Endometrium (tissue), 2 donors: ENCODE measurements around the gene TNS3.

ENCODE experiments used
- FAIRE-seq: peaks from 2 replicates; lab custom pipeline; 2012; peaks lifted over from hg19 to GRCh38; lab: Jason Lieb, UNC
- donor health status: control.
- donor health status: control.

The TNS3 gene

DNA sequence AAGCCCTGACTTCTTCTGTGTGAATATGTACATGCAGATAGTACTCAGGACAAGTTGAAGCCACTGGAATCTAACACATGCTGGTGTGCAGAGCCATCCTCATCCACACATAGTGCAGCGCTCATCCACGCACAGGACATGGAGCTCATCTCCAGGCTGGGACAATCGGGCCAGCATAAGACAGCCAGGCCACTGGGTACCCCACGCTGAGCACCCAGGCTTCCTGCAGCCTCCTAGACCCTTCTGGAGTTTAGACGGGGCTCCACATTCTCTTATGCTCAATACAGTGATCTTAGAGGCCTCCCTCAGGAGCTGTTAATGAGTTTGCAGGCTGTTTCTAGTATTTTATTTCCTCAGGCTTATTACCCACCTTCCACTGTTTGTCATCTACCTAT lies 238.9 kb downstream of the TNS3 start:
- no peak for FAIRE-seq

GRCh38 chr7:47342296-47343060 lies 239.4 kb downstream of the TNS3 start:
- no peak for FAIRE-seq

- FAIRE-seq: no peak
Measured at GRCh38 chr7:47340517-47340916, 241.4 kb downstream of the TNS3 start.

GRCh38 chr7:47338026-47338425 lies 243.9 kb downstream of the TNS3 start:
- FAIRE-seq: no peak

DNA sequence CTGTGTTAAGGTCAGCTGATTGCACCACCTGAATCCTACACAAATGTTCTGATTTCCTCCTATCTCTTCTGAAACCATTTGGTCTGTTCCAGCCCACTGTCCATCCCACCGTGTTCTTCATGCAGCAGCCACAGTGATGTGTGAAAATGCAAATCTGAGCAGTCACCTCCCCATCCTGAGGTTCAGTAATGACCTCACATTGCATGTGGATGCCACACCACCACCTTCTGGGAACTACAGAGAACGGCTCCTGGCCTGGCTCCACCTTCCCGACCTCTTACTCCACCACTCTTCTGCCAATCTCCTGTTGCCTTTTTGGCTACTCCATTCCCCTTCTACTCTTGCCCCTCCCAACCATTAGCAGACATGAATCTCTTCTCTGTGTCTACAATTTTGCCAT lies 244.4 kb downstream of the TNS3 start:
- FAIRE-seq: no peak

DNA sequence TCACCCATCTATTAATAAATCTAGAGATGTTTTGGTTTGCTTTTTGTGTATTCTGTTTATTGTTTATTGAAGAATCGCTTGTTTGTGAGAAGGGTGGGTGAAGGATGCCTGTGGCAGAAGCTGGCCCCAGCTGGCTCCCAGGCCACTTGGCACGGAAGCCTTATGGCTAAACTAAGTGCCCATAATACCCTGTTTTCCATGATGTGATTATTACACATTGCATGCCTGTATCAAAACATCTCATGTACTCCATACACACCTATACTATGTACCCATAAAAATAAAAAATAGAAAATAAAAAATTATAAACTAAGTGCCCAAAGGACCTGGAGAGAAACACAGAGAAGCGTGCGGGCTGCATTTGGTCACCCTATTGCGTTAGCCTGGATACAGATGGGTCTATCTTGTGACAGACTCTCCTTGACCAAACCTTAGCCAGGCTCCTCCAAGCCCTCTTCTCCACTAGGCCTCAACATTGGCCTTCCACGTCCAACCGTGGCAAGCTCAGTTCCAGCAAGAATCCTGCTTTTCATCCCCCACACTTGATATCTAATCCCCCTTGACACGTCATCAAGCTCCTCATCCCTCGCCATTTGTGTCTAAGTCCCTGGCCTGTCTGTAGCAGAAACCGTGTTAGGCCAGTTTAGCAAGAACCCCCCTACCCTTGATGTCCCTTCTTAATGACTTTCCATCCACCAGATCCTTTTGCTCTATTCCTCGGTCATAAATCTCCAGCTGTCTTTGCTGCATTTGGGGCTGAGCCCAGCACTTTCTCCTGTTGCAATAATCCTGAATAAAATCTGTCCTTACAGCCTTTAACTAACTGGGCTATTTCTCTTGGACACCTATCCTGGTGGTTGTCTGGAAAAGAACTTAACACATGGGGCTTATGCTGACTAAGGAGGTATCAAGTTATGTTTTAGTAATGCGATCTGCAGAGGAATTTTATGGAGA lies 245.2 kb downstream of the TNS3 start:
- no peak for FAIRE-seq

DNA sequence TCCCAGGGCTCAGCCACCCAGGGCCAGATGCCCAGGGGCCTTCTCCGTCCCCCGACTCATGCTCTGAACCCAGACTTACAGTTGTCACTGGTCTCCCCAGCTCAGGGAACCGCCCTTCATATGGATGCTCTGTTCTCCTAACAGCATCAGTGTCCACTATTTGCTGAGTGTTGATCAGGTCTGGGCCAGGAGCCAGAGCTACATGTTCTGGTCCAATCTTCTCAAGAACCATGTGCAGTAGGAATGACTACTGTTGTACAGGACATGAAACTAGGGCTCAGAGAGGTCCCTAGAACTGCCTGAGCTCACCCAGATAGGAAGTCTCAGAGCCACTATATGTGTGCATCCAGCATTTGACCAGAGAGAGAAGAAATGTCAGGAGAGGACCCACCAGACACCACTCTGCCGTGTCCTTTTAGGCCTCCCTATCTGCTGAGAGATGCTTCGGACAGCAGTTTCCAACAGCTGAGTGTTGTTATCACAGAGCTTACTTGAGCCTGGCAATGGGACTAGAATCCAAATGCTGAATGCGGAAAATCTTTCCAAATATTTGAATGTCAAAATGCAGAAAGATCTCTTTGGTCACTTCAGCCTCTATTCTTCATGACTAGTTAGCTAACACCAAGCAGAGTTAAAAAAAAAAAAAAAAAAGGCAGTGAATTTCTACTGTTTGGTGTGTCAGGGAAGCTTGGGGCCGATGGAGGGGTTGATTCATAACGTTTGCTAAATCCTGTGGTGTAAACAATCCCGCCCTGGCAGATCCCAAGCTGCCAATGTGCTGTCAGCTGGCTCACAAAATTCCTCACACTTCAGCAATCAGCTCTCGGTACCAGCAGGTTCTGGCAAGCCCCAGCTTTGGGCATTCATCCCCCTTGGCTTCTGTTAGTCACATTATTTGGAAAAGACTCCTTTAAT lies 246.1 kb downstream of the TNS3 start:
- FAIRE-seq: no peak

DNA sequence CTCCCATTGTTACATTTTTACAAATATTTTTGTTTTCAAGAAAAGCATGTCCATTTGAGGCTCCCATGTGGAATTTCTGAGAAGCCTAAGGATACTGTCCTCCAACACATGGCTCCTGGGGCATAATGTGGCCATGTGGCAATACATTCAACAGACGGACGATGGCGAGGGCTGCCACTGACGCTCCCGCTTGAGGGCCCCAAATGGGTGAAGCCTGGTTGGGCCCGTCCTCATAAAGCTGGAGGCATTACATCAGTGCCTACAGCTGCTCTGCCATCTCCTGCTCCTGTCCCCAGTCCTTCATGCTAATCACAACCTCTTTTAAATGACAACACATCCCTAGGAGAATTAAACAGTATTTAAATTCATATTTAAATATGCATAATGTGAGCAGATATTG lies 246.8 kb downstream of the TNS3 start:
- no peak for FAIRE-seq

- no peak for FAIRE-seq
Measured at GRCh38 chr7:47333959-47334358, 248.0 kb downstream of the TNS3 start.

DNA sequence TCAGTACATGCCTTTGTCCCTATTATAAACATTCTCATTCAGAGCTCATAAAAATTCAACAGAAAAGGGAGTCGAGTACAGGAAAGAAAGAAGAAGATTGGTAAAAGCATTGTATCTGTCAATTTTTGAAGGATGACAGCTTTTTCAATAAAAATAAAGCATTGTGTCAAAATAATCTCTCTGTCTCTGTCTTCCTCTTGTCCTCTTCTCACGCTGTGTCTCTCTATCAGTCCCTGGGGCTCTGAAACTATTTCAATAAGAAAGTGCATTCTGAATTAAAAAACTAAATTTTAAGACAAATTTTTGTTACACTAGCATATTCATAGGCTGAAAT lies 248.4 kb downstream of the TNS3 start:
- FAIRE-seq: no peak

DNA sequence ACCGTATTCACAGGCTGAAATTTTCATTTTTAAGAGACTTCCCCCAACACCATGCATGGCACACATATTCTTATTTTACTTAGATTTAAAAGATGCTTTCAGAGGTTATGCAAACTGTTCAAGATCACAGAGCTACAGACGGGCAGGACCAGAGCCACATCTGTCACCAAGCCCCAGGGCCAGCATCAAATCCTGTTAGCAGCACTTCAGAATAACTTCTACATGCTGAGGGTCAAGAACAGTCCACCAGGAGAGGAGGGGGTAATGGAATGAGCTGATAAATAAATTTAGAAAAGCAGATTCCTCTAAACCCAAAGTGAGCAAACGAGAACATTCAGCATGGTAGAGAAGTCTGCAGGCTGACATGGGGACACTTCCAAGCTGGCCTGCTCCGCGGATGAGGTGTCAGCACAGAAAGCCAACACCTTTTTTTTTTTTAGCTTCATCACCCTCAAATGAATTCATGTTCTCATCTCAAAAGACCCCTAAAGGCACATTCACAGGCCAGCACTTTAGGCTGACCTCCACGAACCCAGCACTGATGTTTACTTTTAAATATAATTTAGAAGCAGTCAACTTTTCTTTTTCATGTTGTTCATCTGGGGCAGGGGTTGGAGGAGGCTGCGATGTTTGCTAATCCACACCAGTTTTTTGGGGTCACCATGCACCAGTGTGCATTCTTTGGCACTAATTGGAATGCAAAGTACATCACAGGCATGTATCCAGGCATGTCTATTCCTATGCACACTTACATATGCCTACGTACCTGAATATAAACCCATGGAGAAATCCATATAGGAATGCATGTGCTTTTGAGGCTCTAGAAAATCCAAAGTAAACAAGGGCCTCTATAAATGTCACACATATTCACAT lies 249.0 kb downstream of the TNS3 start:
- no peak for FAIRE-seq

DNA sequence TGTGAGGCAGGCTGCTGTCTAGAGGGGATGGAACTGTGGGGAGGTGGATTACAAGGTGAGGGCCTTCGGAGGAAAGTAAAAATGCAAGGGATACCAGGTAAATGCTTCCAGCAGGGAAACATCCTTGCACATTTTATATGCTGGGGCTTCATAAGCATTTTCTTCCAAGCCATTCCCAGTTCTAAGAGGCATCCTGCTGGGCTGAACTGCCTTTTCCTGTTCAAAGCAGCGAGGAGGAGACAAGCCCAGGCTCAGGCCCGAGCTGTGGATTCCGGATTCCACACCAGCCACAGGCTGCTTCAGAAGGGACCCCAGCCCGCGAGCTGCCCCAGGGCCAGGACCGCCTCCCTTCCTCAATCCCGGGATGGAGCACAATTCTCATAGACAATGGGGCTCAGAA lies 249.7 kb downstream of the TNS3 start:
- FAIRE-seq: no peak

DNA sequence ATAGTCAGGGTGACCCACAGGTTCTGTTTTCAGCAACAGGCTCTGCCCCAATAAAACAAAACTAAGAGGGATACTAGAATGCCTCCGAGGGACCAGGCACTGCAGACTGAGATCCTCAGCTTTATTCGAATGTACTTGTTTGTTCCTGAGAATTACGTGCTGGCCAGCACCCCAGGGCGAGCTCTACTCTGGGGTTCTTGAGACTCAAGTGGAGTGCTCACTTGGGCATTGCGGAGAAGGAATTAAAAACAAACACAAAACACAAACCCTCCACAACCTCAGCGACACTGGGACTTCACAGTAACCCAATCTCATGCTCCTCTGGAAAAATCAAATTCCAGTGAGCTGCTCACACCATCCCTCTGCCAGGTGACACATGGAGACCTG lies 250.7 kb downstream of the TNS3 start:
- FAIRE-seq: no peak

GRCh38 chr7:47330561-47331178 lies 251.2 kb downstream of the TNS3 start:
- no peak for FAIRE-seq

DNA sequence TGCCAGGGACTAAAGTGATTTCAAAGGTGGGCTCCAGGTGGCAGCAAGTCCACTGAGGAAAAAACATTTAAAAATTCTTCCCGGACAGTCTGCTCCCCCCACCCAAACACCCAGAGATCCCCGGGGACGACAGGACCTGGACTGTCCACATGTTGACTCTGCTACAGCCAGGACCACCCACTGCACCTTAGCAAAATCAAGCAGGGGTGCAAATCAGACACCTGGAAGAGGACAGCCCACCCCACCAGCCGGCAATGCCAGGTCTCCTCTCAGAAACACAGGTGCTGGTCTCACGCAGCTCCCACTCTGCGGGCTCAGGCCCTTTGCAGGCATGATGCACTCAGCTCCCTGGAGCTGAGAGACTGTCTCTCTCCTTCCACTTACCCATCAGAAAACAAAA lies 251.9 kb downstream of the TNS3 start:
- no peak for FAIRE-seq

DNA sequence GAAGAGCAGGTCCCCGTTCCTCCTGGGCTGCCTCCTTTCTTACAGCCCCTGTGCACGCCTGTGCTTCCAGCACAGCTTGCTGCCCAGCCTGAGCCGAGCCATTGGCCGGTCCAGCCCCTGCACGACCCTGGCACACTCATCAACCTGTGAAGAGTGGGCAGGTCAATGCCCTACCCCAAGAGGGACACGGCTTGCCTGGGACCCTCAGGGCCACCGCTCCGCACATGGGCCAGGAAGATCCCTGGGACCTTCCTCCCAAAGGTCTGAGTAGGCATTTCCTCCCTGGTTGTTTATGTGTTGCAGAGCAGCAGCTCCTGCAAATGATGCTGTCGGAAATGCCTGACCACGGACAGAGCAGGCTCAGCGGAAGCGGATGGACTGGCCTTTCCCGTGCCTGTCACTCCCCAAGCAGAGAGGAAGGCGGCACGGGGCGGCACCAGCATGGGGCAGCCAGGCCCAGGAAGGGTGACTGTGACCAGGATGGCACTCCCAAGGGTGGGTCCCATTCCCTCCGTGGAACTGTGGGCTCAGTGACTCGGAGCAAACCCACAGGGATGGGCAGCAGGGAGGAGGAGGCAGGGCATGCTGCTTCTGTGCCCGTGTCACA lies 252.5 kb downstream of the TNS3 start:
- FAIRE-seq: no peak

DNA sequence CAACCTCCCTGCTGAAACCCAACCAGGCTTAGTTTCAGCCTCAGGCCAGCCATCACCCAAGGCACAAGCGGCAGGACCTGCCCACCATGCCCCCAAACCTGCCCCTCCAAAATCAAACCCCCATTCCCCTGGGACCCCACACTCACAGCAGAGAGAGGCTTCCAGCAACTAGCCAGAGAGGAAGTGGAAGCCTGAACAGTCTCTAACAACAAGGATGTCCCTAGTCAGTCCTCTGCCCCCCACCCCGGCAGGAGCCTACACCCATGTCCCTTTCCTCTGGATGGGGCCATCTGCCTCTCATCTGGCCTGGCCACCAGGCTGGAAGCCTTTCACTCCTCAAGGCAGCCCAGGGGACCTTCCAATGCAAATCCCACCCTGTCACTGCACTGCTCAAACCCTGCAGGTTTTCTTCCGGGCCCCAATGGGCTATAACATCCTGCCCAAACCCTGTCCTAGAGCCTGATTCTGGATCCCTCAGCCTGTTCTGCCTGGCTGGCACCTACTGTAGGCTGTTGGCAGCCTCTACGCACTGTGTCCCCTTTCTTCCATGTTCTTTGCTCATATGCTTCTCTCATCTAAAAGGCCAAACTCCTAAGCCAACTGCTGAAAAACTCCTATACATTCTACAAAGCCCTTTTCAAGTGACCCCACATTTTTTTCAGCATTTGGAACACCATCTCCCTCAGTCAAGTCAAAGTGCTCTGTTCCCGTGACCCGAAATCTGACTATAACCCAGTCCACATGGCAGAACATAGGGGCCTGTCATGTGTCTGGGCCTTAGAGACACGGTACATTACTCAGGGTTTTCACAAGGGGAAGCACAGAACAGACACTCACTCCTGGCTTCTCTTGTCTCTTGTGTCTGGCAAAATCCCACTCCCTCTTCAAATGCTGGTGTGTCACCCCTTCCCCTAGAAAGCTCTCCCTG lies 253.3 kb downstream of the TNS3 start:
- FAIRE-seq: no peak

DNA sequence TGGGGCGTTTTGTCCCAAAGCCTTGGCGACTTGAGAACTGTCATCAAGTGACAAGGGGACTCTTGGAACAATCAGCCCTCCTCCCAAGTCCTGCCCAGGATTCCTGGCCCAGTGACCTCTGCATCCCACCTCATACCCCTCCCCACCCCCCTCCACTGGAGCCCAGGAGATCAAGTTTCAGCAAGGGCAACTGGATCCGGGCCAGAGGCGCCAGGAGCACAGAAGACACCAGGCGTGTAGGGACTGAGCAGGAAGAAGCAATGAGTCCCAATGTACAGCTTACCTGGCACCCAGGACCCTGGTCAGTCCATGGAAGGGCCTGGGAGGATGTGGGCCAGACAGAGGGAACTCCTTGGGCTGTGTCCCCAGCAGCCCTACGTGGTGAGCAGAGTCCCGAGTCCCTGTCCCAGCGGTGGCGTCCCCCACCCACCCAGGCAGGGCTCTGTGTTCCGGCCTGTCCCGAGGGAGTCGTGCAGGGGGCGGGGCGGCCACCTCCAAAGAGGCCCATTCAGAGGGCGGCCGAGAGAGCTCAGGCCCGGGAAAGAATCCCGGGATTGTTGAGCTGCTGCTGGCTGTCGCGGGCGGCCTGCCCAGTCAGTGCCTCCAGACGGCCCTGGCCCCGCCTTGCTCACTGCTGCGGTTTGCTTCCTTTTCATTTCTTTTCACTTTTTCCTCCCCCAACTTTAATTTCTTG lies 254.1 kb downstream of the TNS3 start:
- FAIRE-seq: no peak

GRCh38 chr7:47327346-47327697 lies 254.6 kb downstream of the TNS3 start:
- no peak for FAIRE-seq
